ENCODE results near the gene UBE2E2.

Gene UBE2E2

GRCh38 chr3:23497156-23497555 lies 294.0 kb downstream of the UBE2E2 start:
- TF ChIP-seq CTCF (IDR thresholded peaks at IDR 0.05; ENCODE audit: insufficient read depth, missing control alignments) = no peak
- FAIRE-seq (no peak), DNase-seq (ENCODE audit: insufficient read length, low spot score) (no peak)

- FAIRE-seq = no peak
- DNase-seq (ENCODE audit: insufficient read length, low spot score) = no peak
- no peak for TF ChIP-seq CTCF (IDR thresholded peaks at IDR 0.05; ENCODE audit: insufficient read depth, missing control alignments)
These were observed 298.2 kb downstream of the UBE2E2 start for GRCh38 chr3:23501201-23501802.

- no peak for DNase-seq (ENCODE audit: insufficient read length, low spot score)
- TF ChIP-seq CTCF (IDR thresholded peaks at IDR 0.05; ENCODE audit: insufficient read depth, missing control alignments) = no peak
- FAIRE-seq = no peak
These were observed 305.3 kb downstream of the UBE2E2 start for GRCh38 chr3:23508464-23508863.

GRCh38 chr3:23518441-23518840 lies 315.3 kb downstream of the UBE2E2 start:
- FAIRE-seq = no peak
- no peak for DNase-seq (ENCODE audit: insufficient read length, low spot score)
- TF ChIP-seq CTCF (IDR thresholded peaks at IDR 0.05; ENCODE audit: insufficient read depth, missing control alignments) = no peak

GRCh38 chr3:23519314-23520208 lies 316.4 kb downstream of the UBE2E2 start:
- FAIRE-seq = no peak
- TF ChIP-seq CTCF (IDR thresholded peaks at IDR 0.05; ENCODE audit: insufficient read depth, missing control alignments) = no peak
- DNase-seq (ENCODE audit: insufficient read length, low spot score) = no peak

GRCh38 chr3:23527326-23527725 lies 324.2 kb downstream of the UBE2E2 start:
- DNase-seq (ENCODE audit: insufficient read length, low spot score) (no peak), FAIRE-seq (no peak)
- TF ChIP-seq CTCF (IDR thresholded peaks at IDR 0.05; ENCODE audit: insufficient read depth, missing control alignments) = no peak

- TF ChIP-seq CTCF (IDR thresholded peaks at IDR 0.05; ENCODE audit: insufficient read depth, missing control alignments) = no peak
- DNase-seq (ENCODE audit: insufficient read length, low spot score) (no peak), FAIRE-seq (no peak)
These were observed 330.5 kb downstream of the UBE2E2 start for GRCh38 chr3:23533596-23533995.

All from D721Med (cell line).